GM19035 (cell line): Measurements from ENCODE around the gene LMNTD1.

Experiments
- ATAC-seq: cut with Tn5 transposase; IDR thresholded peaks from one replicate; pipeline ENCODE4 v1.9.1; 2021; ENCODE audit not compliant: unreplicated experiment

The LMNTD1 gene

GRCh38 chr12:25556153-25556552 is 3.1 kb upstream of the LMNTD1 start:
- no peak for ATAC-seq

- no peak for ATAC-seq
Observed at GRCh38 chr12:25552681-25553080, 402 bp downstream of the LMNTD1 start.

- ATAC-seq: no peak
Observed at GRCh38 chr12:25550186-25550585, 2.9 kb downstream of the LMNTD1 start.

GRCh38 chr12:25549120-25549519 is 4.0 kb downstream of the LMNTD1 start:
- no peak for ATAC-seq

GRCh38 chr12:25546318-25546717 is 6.8 kb downstream of the LMNTD1 start:
- ATAC-seq: no peak

GRCh38 chr12:25533150-25533549 is 19.9 kb downstream of the LMNTD1 start:
- ATAC-seq: no peak

- no peak for ATAC-seq
Observed at GRCh38 chr12:25531502-25532052, 21.5 kb downstream of the LMNTD1 start.

- no peak for ATAC-seq
Observed at GRCh38 chr12:25529738-25530137, 23.3 kb downstream of the LMNTD1 start.

- ATAC-seq: no peak
Observed at GRCh38 chr12:25526778-25527177, 26.3 kb downstream of the LMNTD1 start.

- no peak for ATAC-seq
Observed at GRCh38 chr12:25524366-25524765, 28.7 kb downstream of the LMNTD1 start.

- ATAC-seq: no peak
Observed at GRCh38 chr12:25521625-25522256, 31.3 kb downstream of the LMNTD1 start.

GRCh38 chr12:25518512-25518911 is 34.6 kb downstream of the LMNTD1 start:
- no peak for ATAC-seq

GRCh38 chr12:25504744-25505143 is 48.3 kb downstream of the LMNTD1 start:
- no peak for ATAC-seq

- ATAC-seq: no peak
Observed at GRCh38 chr12:25503666-25504065, 49.4 kb downstream of the LMNTD1 start.

GRCh38 chr12:25502596-25502995 is 50.5 kb downstream of the LMNTD1 start:
- no peak for ATAC-seq

- ATAC-seq: no peak
Observed at GRCh38 chr12:25502118-25502517, 51.0 kb downstream of the LMNTD1 start.

GRCh38 chr12:25501549-25501948 is 51.5 kb downstream of the LMNTD1 start:
- ATAC-seq: no peak

GRCh38 chr12:25500651-25501050 is 52.4 kb downstream of the LMNTD1 start:
- ATAC-seq: no peak

GRCh38 chr12:25497021-25497420 is 56.1 kb downstream of the LMNTD1 start:
- ATAC-seq: no peak

GRCh38 chr12:25496098-25496587 is 56.9 kb downstream of the LMNTD1 start:
- ATAC-seq: no peak

- ATAC-seq: no peak
Observed at GRCh38 chr12:25495331-25496097, 57.6 kb downstream of the LMNTD1 start.

GRCh38 chr12:25494926-25495325 is 58.2 kb downstream of the LMNTD1 start:
- no peak for ATAC-seq
